Uterus (tissue), 4 donors: ENCODE measurements around the gene WDFY2. TPM values are rescaled to one million over a fixed set of nuclear protein-coding genes. Genes with fewer than 3 reads are reported as not detected.

Experiments used
- DNase-seq, 2 donors: peaks; one replicate each; pipeline ENCODE4 v3.0.0-alpha.2; 2019 to 2020
- H3K27ac ChIP-seq, 2 donors: fragments of 200-600 bp; sonication (generic); 1 replicate in 1 of 2; 2 replicates in 1 of 2; pipeline ENCODE4 v1.5.1; 2016 to 2018
- H3K27me3 ChIP-seq, 2 donors: fragments of 200-600 bp; sonication (generic); one replicate each; pipeline ENCODE4 v1.5.1; 2018 to 2019; ENCODE audit warnings: control low read depth in 1 of 2
- H3K36me3 ChIP-seq, 2 donors: fragments of 200-600 bp; sonication (generic); one replicate each; pipeline ENCODE4 v1.5.1; 2019; ENCODE audit warnings: control low read depth in 1 of 2
- H3K4me1 ChIP-seq, 2 donors: fragments of 200-600 bp; sonication (generic); one replicate each; pipeline ENCODE4 v1.5.1; 2018 to 2019; ENCODE audit warnings: control low read depth in 1 of 2
- H3K4me3 ChIP-seq, 2 donors: fragments of 200-600 bp; sonication (generic); 1 replicate in 1 of 2; 2 replicates in 1 of 2; pipeline ENCODE4 v1.5.1; 2018 to 2019; ENCODE audit warnings: mild to moderate bottlenecking in 1 of 2
- H3K9me3 ChIP-seq, 2 donors: fragments of 200-600 bp; sonication (generic); one replicate each; pipeline ENCODE4 v1.5.1; 2019; ENCODE audit warnings: control low read depth in 1 of 2
- CTCF ChIP-seq, 4 experiments: fragments of 200-600 bp in 2 of 4; fragments of 450-650 bp in 2 of 4; sonication (generic) in 2 of 4; IDR thresholded peaks; one replicate each; pipeline ENCODE4 v1.5.1; 2016 to 2019; ENCODE audit warnings: antibody characterized with exemption in 4 of 4, mild to moderate bottlenecking in 2 of 4, moderate library complexity in 1 of 4
- POLR2A ChIP-seq, 2 donors: fragments of 450-650 bp; IDR thresholded peaks; one replicate each; pipeline ENCODE4 v1.6.1; 2016; ENCODE audit warnings: antibody characterized with exemption in 2 of 2, mild to moderate bottlenecking in 1 of 2, moderate library complexity in 1 of 2
- intact Hi-C: fragments of 100-400 bp; cut with DNase I; formaldehyde crosslinking; loops from one replicate; pipeline ENCODE4 v1.15.1; 2023; ENCODE audit warnings: low total_unique reads
- total RNA-seq, 4 donors: library from RNA; depleted of rRNA in 3 of 4; stranded (reverse); fragments of >200 nt in 3 of 4; gene quantifications; one replicate each; pipeline versions ENCODE4 v1.1.0 to v1.2.4, GENCODE V29; 2014 to 2023
- donor health status: DM: yes; HTN: yes; CAD: no.

WDFY2 gene
- total RNA-seq, 4 donors from 2014 or later, result 7.9 to 21.0 (median 9.1) TPM

GRCh38 chr13:51618626-51619025 is 34.4 kb downstream of the WDFY2 start:
- no peaks in the 10 kb centered on the region for H3K4me1 ChIP-seq

GRCh38 chr13:51619614-51620013 is 35.4 kb downstream of the WDFY2 start:
- Histone ChIP-seq H3K4me1 (no peaks in the 10 kb centered on the region), H3K4me3 (no peak overlapping the region), H3K27ac (peak overlapping the region; percentile 45 to 64), H3K27me3 (no peaks in the 10 kb centered on the region), H3K9me3 (no peaks in the 10 kb centered on the region), H3K36me3 (no peaks in the 10 kb centered on the region)
- intact Hi-C loops, result no loop called here
- DNase-seq, result no peak
- TF ChIP-seq CTCF (IDR thresholded peaks at IDR 0.05) (no peak), POLR2A (IDR thresholded peaks at IDR 0.05) (no peak)

More at GRCh38 chr13:51618626-51619025, 34.4 kb downstream of the WDFY2 start:
- no peaks in the 10 kb centered on the region for H3K36me3 ChIP-seq
- H3K27me3 ChIP-seq, result no peaks in the 10 kb centered on the region
- H3K4me3 ChIP-seq, result no peak overlapping the region
- intact Hi-C loops, result no loop called here
- no peaks in the 10 kb centered on the region for H3K9me3 ChIP-seq
- no peak for TF ChIP-seq POLR2A (IDR thresholded peaks at IDR 0.05)
- no peak for TF ChIP-seq CTCF (IDR thresholded peaks at IDR 0.05)
- DNase-seq, result no peak
- peak overlapping the region; percentile 31 to 64 for H3K27ac ChIP-seq

DNA sequence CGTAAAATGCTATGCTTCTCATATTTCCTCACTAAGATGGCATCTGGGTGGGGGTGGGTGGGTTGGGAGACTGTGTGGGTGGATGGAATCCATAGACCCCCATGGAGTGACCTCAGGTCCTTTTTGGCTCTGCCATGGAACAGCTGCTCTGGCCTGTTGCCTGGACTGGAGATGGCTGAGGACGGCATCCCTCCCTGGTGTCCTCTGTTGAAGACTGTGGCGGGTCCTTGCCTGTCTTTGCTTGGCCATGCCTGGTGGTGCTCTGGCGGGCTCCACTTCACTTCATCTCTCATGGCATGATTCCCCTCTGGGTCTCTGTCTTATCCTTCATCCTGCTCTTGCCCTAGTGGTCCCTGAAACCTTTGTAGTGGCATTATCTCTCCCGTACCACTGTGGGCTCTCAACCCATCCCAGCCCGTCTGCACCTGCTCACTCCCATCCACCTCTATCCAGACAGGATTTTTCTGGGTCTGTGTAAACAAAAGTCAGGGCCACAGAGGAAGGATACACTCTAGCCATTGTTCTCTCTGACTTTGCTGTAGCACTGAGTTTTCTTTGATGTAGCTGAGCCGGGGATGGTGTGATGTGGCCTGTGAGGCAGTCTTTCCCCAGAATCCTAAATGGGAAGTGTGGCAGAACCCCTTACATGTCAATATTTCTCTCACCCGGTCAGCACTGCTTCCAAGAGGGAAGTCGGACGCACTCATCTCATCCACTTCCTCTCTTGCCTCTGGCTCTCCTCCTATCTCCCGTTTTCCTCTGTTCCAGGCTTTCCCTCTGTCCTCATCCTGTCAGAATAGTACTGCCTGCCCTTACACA is 36.1 kb downstream of the WDFY2 start:
- TF ChIP-seq CTCF (IDR thresholded peaks at IDR 0.05) (no peak), POLR2A (IDR thresholded peaks at IDR 0.05) (no peak)
- DNase-seq, result peak; percentile 31 to 42
- intact Hi-C loops, result no loop called here
- Histone ChIP-seq H3K27me3 (no peaks in the 10 kb centered on the region), H3K9me3 (no peaks in the 10 kb centered on the region), H3K4me1 (no peaks in the 10 kb centered on the region), H3K27ac (peak overlapping the region; percentile 45 to 64), H3K4me3 (no peak overlapping the region), H3K36me3 (no peaks in the 10 kb centered on the region)

DNA sequence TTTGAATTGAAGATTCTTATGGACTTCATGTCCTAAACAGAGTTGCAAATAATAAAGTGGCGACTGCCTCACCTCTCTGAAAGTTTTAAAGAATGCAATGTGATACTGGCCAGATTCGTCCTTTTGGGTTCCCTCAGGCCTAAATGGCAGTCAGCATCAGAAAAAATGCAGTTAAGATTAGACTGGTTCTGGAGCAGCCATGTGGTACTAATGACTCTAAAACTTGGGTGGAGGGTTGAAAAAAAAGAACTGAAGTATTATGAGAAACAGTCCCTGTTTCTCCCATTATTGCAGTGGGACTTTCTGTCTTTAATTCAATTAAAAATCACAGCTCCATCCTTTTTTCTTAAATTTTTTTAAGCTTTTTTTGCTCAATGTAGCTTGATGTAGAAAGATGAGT is 37.3 kb downstream of the WDFY2 start:
- TF ChIP-seq CTCF (IDR thresholded peaks at IDR 0.05) (no peak), POLR2A (IDR thresholded peaks at IDR 0.05) (no peak)
- no peaks in the 10 kb centered on the region for H3K9me3 ChIP-seq
- intact Hi-C loops, result no loop called here
- H3K36me3 ChIP-seq, result no peaks in the 10 kb centered on the region
- no peaks in the 10 kb centered on the region for H3K27me3 ChIP-seq
- DNase-seq, result no peak
- H3K4me3 ChIP-seq, result no peak overlapping the region
- H3K4me1 ChIP-seq, result no peaks in the 10 kb centered on the region
- no peak overlapping the region for H3K27ac ChIP-seq

DNA sequence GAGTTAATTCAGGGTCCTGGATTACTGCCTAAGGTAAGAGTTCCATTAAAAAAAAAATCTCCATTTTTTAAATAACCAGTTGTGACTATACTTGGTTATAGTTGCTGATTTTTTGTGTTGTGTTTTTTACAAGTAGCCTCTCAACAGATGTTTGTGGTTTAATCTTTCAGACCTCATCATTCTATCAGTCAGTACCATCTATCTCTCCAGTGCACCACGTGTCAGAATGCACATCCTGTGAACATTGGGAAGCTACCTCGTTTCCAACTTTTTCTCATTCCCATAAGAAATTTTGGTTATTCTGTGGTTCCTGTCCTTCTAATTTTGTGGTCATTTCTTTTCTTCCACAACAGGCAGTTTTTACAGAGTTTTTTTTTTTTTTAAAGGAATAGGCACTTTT is 39.2 kb downstream of the WDFY2 start:
- Histone ChIP-seq H3K9me3 (no peaks in the 10 kb centered on the region), H3K36me3 (no peaks in the 10 kb centered on the region), H3K27ac (no peak overlapping the region), H3K27me3 (no peaks in the 10 kb centered on the region), H3K4me3 (no peak overlapping the region), H3K4me1 (no peaks in the 10 kb centered on the region)
- TF ChIP-seq CTCF (IDR thresholded peaks at IDR 0.05) (no peak), POLR2A (IDR thresholded peaks at IDR 0.05) (no peak)
- no peak for DNase-seq
- intact Hi-C loops, result no loop called here
